HG03039 (cell line): ENCODE data around the gene FRMPD2.
"Not testable (repeated sequence)": the region's sequence is repeated elsewhere in the genome, so short reads cannot be mapped to it uniquely, and the experiment has no call there.

Source experiments
- ATAC-seq: cut with Tn5 transposase; IDR thresholded peaks from one replicate; pipeline ENCODE4 v1.9.1; 2021; ENCODE audit warnings: mild to moderate bottlenecking, moderate library complexity; ENCODE audit not compliant: unreplicated experiment

Gene FRMPD2

GRCh38 chr10:48235501-48235900 is 39.0 kb downstream of the FRMPD2 start:
- ATAC-seq = no peak

- ATAC-seq = no peak
Measured at GRCh38 chr10:48234787-48235186, 39.7 kb downstream of the FRMPD2 start.

DNA sequence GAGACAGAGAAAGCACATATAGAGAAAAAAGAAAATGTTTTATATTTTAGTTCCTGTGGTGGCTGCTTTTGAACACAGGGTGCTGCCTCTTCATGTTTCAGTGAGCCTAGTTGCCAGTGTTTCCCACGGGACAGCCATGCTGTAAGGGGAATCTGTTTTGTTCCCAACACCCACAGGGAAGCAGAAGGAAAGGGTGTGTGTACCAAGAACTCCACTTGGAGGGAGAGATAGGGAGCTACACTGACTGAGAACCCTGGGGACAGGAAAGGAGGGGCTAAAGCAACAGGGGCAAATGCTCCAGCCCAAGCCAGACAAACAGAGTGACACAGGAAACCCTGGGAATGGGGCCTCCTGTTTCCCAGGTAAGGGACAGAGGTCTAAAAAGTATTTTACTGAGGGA is 40.2 kb downstream of the FRMPD2 start:
- ATAC-seq = no peak

DNA sequence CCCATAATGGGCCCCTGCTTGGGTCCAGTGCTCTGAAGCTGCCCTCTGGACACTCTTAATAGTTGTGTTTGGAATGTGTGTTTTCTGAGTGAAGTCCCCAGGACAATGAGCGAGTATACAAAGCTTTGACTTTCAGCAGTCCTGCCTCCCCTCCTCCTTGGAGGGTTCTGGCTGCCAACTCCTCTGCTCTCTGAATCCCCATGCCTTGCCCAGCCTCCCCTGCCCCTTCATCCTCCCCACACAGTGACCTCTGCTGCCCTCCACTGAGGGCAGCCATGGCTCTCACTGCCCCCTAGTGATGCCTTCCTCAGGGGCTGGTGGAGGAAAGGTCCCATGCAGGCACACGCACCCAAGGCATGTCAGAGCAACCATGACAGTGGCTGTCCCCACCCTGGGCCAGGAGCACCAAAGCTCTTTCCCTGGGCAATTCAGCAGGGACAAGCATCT is 40.9 kb downstream of the FRMPD2 start:
- no peak for ATAC-seq

- no peak for ATAC-seq
Measured at GRCh38 chr10:48232717-48233447, 41.6 kb downstream of the FRMPD2 start.

DNA sequence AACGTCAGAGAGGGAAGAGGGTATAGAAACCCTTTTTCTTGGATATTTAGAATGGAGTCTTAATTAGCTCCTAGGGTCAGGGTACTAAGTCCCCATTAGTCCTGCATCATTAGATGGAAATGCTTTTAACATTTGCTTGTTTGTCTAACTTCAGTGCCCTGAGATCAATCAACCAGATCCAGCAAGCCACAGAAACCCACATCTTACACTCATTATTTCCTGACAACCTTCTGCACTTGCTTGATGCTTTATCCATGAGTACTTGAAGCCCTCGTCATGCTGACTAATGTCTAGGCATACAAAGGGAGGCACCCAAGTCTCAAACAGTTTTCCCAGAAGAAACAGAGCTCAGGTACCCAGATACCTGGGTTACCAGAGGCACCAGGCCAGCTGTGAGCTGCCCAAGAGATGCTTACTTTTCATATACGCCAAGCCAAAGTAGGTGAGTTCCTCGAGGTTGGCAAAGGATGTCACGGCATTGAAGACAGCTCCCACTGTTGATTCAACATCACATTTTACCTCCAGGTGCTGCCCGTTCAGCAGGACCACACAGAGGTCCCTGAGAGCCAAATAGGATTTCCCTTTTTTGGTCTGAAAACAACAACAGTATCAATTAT is 42.7 kb downstream of the FRMPD2 start:
- peak; percentile 59 for ATAC-seq

DNA sequence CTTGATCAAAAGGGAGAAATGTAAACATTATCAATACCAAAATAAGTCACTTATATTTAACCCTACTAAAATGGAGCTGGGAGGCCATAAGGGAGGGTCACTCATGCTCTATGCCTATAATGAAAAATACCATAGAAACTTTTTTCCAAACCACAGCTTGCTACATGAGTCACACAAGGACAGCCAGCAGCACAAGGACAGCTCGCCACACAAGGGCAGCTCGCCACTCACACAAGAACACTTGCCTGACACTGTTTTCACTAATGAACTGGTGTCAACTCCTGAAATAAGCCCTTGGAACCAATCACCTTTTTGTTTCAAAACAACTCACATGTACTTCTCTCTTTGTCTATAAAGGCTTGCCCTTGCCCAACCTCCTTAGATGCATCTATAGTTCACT is 43.3 kb downstream of the FRMPD2 start:
- no peak for ATAC-seq

DNA sequence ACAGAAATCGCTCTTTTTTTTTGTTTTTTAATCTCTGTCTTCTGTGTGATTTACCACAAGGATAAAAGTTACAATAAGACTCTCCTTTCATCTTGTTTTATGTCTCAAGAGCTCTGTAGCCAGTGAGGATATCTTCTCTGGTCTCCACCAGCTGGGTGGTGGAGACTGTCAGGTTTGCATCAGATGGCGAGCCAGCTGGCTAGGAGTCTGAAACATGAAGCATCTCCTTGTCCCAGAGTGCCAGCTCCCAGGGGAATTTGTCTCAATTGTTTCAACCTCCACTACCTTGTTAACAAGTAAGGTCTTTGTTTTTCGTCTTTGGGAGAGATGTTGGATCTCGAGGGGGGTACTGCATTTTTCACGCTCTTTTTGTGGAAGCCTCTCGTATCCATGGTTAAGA is 47.3 kb downstream of the FRMPD2 start:
- ATAC-seq = no peak

- ATAC-seq = no peak
Measured at GRCh38 chr10:48224979-48225560, 49.4 kb downstream of the FRMPD2 start.

GRCh38 chr10:48224296-48224695 is 50.2 kb downstream of the FRMPD2 start:
- no peak for ATAC-seq

GRCh38 chr10:48221814-48222213 is 52.7 kb downstream of the FRMPD2 start:
- ATAC-seq = no peak

DNA sequence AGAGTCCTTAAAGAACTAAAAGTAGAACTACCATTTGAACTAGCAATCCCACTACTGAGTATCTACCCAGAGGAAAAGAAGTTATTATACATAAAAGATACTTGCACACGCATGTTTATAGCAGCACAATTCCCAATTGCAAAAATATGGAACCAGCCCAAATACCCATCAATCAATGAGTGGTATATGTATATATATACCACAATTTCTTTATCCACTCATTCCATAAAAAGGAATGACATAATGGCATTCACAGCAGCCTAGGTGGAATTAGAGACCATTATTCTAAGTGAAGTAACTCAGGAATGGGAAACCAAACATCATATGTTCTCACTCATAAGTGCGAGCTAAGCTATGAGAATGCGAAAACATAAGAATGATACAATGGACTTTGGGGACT is 53.5 kb downstream of the FRMPD2 start:
- ATAC-seq = not testable (repeated sequence)

- no peak for ATAC-seq
Measured at GRCh38 chr10:48219194-48219593, 55.3 kb downstream of the FRMPD2 start.

GRCh38 chr10:48216744-48217143 is 57.8 kb downstream of the FRMPD2 start:
- ATAC-seq = no peak

GRCh38 chr10:48216204-48216505 is 58.3 kb downstream of the FRMPD2 start:
- no peak for ATAC-seq

DNA sequence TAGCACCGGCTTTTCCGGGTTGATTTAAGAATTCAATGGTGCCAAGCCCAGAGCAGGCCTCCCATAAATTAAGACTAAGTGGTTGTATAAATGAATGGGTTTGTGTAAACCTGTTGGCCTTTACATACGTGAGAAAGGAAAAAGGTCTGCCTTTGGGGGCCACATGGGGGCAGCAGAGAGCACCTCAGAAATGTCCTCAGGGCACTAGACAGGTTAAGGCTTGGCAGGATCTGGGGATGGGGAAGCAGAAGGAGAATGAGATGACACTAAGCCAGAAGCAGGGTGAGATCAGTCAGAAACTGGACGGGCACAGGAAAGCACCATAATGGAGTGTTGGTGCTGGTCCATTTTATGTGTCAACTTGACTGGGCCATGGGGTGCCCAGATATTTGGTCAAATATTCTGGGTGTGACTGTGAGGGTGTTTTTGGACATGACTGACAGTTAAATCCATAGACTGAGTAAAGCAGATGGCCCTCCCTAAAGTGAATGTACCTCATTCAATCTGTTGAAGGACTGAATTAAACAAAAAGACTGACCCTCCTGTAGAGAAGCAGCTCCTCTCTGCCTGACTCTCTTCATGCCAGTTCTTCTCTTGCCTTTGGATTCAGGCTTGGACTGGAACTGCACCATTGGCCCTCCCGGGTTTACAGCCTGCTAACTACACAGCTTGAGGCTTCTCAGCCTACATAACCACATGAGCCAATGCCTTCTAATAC is 58.9 kb downstream of the FRMPD2 start:
- ATAC-seq = no peak

DNA sequence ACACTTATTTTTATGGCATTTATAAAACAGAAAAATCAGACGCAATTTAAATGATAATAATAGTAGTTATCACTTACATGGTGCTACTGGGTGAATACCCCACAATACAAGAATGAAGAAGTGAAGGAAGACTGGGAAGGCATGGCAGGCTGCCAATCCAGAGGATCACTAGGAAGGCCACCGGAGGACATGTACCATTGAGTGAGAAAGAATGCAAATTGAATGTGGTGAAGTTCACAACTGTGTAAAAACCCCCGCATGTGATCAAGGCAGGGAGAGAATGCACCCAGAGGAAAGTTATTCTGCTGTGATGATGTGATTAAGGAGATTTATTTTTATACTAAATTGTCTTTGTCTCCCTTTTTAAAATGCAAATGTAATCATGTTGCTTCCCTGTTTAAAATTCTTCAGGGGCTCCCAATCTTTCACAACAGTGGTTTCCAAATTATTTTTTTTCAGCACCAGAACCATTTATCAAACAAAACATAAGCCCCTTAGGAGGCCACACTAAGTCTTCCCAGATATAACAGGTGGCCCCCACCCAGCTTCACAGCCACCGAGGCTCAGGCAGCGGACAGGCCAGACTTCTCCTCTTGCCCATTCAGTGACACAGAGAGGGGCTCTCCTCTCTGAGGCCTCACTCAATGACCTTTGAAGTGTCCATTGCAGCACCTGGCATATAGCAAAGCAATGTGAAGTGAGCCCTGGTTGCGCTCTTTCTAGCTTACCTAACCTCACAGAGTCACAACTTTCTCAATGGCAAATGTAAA is 59.6 kb downstream of the FRMPD2 start:
- no peak for ATAC-seq

- no peak for ATAC-seq
Measured at GRCh38 chr10:48213047-48213446, 61.4 kb downstream of the FRMPD2 start.

- no peak for ATAC-seq
Measured at GRCh38 chr10:48211777-48212176, 62.7 kb downstream of the FRMPD2 start.

DNA sequence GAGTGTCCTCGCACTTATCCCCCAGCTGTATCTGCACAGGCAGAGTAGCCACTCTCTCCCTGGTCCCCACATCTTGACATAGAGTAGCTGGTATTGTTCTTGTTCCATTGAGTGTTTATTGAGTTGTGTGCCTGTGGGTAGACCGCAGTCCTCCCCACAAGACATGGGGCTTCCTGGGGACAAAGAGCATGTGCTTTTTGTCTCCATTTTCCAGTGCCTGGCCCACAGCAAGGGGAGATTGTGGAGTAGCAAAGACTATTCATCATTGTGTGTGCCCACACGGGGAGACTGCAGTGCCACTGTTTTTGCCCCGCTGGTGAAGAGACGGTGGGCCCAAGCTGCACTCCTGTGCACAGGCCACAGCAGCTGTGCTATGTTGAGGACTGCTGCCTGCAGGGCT is 63.5 kb downstream of the FRMPD2 start:
- no peak for ATAC-seq

DNA sequence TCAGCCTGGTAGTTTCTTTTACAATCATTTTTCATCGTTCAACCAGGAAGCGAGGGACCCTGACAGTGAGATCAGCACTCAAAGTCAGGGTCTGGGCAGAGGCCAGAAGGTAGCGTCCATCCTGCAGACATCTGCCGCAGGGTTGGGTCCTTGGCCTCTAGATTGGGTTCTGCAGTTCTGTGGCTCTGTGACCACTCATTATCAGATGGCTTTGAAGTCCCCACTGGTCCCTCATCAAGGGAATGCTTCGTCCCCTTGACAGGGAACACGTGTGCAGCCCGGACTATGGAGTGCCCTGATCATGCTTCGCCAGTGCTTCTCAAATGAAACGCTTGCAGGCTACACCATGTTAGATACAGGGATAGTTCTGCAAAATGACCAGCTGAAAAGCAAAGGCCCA is 64.1 kb downstream of the FRMPD2 start:
- no peak for ATAC-seq
